Measurements from ENCODE around the gene ITGB7. TPM values are rescaled to one million over a fixed set of nuclear protein-coding genes. Genes with fewer than 3 reads are reported as not detected.

Gene ITGB7
- total and polyA plus RNA-seq, 9 of the 15 experiments (the other 6 are each of a cell fraction or from before 2014, with no cell fraction given), result 0.06 to 2.0 (median 0.67) TPM

DNA sequence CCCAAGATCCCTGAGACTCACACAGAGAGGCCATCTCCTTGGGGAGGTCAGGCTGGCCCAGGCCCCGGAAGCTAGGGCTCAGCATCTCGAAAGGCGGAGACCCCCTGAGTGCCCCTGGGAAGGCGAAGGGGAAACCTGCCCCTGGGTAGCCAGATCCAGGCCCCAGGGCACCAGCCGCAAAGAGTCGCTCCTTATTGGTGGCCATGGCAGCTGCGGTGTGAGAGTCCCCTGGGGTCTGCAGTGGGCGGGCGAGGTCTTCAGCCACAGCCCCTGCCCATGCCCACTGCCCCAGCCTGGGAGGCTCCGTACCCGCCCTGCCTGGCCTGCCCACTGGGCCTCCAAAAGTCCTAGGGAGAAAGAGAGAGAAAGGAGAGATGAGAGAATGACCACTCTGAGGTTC, 20.3 kb upstream of the ITGB7 start:
- DNase-seq (ENCODE audit: extremely low read depth in 1 of 4, low spot score in 3 of 4), result no peak
- Histone ChIP-seq H4K20me1 (replicated peaks; ENCODE audit: control insufficient read depth, insufficient read depth, low read length) (no peaks in the 10 kb centered on the region; the same call in 1 of the 2 replicates), H3K27ac (ENCODE audit: extremely low read depth, low read depth, low read length) (no peak overlapping the region), H3K4me2 (ENCODE audit: insufficient read depth, low read length) (no peak overlapping the region), H2AFZ (ENCODE audit: low read depth, low read length) (no peak overlapping the region), H3K4me1 (replicated peaks in 1 of 2; ENCODE audit: control insufficient read depth in 2 of 2, insufficient read depth in 2 of 2, low read length in 2 of 2) (peaks cover 27 to 41% of the 10 kb centered on the region in 2 experiments), H3K36me3 (ENCODE audit: control insufficient read depth, insufficient read depth, low read length) (no peaks in the 10 kb centered on the region), H3K9me3 (replicated peaks; ENCODE audit: control insufficient read depth, insufficient read depth, low read depth, low read length) (no peaks in the 10 kb centered on the region), H3K9ac (ENCODE audit: insufficient read depth in 1 of 2, low read depth in 2 of 2, low read length in 2 of 2) (no peak overlapping the region), H3K79me2 (ENCODE audit: control insufficient read depth, insufficient read depth, low read length) (no peaks in the 10 kb centered on the region), H3K4me3 (no peak overlapping the region), H3K27me3 (ENCODE audit: control insufficient read depth in 2 of 2, insufficient read depth in 2 of 2, low read length in 2 of 2) (no peaks in the 10 kb centered on the region), H3K9me1 (ENCODE audit: control insufficient read depth, insufficient read depth, low read length) (no peaks in the 10 kb centered on the region)
- in situ Hi-C loops (cut with MboI) (no loop called here), intact Hi-C loops (cut with micrococcal nuclease) (no loop called here)
- 69% methylated on average over 10 of the region's 11 CpGs for WGBS (ENCODE audit: insufficient coverage, low coverage, missing lambda C conversion rate)
- ATAC-seq, result no peak
- BruUV-seq (replicated peaks), result no TSS peak
- no peak for FAIRE-seq
- TF ChIP-seq ZC3H11A (IDR thresholded peaks at IDR 0.05; ENCODE audit: low read depth, low read length) (no peak), SIRT6 (IDR thresholded peaks at IDR 0.05; ENCODE audit: low read depth, low read length) (no peak), HDAC1 (IDR thresholded peaks at IDR 0.05) (no peak), CBX1 (IDR thresholded peaks at IDR 0.05; ENCODE audit: low read depth) (no peak), RAD21 (CRISPR knock-in tag; conservative IDR thresholded peaks at IDR 0.05 in 1 of 2, IDR thresholded peaks at IDR 0.05 in 1 of 2) (no peak), POLR3A (IDR thresholded peaks at IDR 0.05; ENCODE audit: borderline replicate concordance, extremely low read depth, insufficient read depth, insufficient read length) (no peak), HDAC6 (IDR thresholded peaks at IDR 0.05; ENCODE audit: low read depth, low read length) (no peak), EHMT2 (IDR thresholded peaks at IDR 0.05) (no peak), ESRRB (CRISPR knock-in tag; IDR thresholded peaks at IDR 0.05; ENCODE audit: borderline replicate concordance) (no peak)
- TF ChIP-seq, protein P1, sequence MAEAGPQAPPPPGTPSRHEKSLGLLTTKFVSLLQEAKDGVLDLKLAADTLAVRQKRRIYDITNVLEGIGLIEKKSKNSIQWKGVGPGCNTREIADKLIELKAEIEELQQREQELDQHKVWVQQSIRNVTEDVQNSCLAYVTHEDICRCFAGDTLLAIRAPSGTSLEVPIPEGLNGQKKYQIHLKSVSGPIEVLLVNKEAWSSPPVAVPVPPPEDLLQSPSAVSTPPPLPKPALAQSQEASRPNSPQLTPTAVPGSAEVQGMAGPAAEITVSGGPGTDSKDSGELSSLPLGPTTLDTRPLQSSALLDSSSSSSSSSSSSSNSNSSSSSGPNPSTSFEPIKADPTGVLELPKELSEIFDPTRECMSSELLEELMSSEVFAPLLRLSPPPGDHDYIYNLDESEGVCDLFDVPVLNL (CRISPR knock-in tag; IDR thresholded peaks at IDR 0.05; ENCODE audit: low read depth), result no peak
- TF ChIP-seq, protein P2, sequence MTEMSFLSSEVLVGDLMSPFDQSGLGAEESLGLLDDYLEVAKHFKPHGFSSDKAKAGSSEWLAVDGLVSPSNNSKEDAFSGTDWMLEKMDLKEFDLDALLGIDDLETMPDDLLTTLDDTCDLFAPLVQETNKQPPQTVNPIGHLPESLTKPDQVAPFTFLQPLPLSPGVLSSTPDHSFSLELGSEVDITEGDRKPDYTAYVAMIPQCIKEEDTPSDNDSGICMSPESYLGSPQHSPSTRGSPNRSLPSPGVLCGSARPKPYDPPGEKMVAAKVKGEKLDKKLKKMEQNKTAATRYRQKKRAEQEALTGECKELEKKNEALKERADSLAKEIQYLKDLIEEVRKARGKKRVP (CRISPR knock-in tag; IDR thresholded peaks at IDR 0.05), result no peak
- TF ChIP-seq, protein P3, sequence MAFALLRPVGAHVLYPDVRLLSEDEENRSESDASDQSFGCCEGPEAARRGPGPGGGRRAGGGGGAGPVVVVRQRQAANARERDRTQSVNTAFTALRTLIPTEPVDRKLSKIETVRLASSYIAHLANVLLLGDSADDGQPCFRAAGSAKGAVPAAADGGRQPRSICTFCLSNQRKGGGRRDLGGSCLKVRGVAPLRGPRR (CRISPR knock-in tag; IDR thresholded peaks at IDR 0.05), result no peak
- TF ChIP-seq, protein P4, sequence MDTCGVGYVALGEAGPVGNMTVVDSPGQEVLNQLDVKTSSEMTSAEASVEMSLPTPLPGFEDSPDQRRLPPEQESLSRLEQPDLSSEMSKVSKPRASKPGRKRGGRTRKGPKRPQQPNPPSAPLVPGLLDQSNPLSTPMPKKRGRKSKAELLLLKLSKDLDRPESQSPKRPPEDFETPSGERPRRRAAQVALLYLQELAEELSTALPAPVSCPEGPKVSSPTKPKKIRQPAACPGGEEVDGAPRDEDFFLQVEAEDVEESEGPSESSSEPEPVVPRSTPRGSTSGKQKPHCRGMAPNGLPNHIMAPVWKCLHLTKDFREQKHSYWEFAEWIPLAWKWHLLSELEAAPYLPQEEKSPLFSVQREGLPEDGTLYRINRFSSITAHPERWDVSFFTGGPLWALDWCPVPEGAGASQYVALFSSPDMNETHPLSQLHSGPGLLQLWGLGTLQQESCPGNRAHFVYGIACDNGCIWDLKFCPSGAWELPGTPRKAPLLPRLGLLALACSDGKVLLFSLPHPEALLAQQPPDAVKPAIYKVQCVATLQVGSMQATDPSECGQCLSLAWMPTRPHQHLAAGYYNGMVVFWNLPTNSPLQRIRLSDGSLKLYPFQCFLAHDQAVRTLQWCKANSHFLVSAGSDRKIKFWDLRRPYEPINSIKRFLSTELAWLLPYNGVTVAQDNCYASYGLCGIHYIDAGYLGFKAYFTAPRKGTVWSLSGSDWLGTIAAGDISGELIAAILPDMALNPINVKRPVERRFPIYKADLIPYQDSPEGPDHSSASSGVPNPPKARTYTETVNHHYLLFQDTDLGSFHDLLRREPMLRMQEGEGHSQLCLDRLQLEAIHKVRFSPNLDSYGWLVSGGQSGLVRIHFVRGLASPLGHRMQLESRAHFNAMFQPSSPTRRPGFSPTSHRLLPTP (IDR thresholded peaks at IDR 0.05; ENCODE audit: borderline replicate concordance, extremely low read depth, insufficient read length), result no peak
- TF ChIP-seq, protein P5, sequence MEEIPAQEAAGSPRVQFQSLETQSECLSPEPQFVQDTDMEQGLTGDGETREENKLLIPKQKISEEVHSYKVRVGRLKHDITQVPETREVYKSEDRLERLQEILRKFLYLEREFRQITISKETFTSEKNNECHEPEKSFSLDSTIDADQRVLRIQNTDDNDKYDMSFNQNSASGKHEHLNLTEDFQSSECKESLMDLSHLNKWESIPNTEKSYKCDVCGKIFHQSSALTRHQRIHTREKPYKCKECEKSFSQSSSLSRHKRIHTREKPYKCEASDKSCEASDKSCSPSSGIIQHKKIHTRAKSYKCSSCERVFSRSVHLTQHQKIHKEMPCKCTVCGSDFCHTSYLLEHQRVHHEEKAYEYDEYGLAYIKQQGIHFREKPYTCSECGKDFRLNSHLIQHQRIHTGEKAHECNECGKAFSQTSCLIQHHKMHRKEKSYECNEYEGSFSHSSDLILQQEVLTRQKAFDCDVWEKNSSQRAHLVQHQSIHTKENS (CRISPR knock-in tag; IDR thresholded peaks at IDR 0.05), result no peak
- POLR2A ChIA-PET, result interaction anchor here (0.6 kb wide), 1 partner anchor 91 kb away, joined by 4 read pairs; no protein-coding TSS in a partner anchor
- CTCF ChIA-PET (ENCODE audit: low intra/inter-chr PET ratio), result no interaction called here
